GM10266 (cell line): ENCODE measurements around the gene FYN.

Experiments used
- DNase-seq: peaks from one replicate; pipeline ENCODE4 v3.0.0; 2012; ENCODE audit errors: extremely low spot score
- TF ChIP-seq, protein P1 (sequence below): IDR thresholded peaks from 2 replicates; pipeline ENCODE4 v1.5.1; 2012; ENCODE audit warnings: mild to moderate bottlenecking, low read depth; ENCODE audit not compliant: control insufficient read depth, insufficient read depth; ENCODE audit errors: missing control alignments

FYN gene

GRCh38 chr6:111824608-111825337 lies 48.5 kb downstream of the FYN start:
- TF ChIP-seq, protein P1, sequence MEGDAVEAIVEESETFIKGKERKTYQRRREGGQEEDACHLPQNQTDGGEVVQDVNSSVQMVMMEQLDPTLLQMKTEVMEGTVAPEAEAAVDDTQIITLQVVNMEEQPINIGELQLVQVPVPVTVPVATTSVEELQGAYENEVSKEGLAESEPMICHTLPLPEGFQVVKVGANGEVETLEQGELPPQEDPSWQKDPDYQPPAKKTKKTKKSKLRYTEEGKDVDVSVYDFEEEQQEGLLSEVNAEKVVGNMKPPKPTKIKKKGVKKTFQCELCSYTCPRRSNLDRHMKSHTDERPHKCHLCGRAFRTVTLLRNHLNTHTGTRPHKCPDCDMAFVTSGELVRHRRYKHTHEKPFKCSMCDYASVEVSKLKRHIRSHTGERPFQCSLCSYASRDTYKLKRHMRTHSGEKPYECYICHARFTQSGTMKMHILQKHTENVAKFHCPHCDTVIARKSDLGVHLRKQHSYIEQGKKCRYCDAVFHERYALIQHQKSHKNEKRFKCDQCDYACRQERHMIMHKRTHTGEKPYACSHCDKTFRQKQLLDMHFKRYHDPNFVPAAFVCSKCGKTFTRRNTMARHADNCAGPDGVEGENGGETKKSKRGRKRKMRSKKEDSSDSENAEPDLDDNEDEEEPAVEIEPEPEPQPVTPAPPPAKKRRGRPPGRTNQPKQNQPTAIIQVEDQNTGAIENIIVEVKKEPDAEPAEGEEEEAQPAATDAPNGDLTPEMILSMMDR, result no peak

GRCh38 chr6:111823831-111824607 lies 49.2 kb downstream of the FYN start:
- no peak for DNase-seq
- TF ChIP-seq, protein P1, result no peak

More at GRCh38 chr6:111824608-111825337, 48.5 kb downstream of the FYN start:
- no peak for DNase-seq

DNA sequence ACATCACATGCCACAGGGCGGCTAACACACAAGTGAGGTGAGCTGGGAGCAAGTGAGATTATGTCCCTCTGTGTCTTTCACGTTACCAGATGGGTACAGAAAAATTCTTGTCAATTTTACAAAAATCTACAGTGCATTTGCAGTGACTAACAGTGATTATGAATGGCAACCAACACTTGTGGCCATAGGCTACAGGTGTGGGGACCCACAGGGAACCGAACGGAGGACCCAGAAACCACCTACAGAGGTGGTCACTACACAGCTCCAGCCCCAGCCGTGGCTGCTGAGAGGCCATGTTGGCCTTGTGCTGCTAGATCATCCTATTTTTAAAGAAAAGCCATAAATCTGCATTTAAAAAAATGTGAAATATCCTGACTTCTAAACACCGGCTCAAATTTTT lies 50.2 kb downstream of the FYN start:
- DNase-seq, result no peak
- TF ChIP-seq, protein P1, result no peak

DNA sequence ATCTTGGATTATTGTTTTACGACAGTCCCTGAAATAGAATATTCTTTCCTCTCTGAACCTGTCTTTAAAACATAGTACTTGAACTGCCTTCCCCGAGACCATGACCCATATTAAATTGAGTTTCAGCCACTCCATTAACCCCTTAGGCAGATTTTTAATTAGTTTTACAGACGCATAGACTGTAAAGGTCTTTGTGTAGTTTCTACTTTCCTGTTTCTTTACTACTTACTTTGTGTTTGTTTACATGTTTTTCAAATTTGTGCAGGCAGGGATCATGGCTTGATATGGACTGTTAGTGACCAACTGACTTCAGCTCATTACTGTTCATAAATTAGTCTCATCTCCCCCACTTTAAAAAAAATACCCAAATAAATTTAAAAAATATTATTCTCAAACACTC lies 53.8 kb downstream of the FYN start:
- TF ChIP-seq, protein P1, result no peak
- no peak for DNase-seq

DNA sequence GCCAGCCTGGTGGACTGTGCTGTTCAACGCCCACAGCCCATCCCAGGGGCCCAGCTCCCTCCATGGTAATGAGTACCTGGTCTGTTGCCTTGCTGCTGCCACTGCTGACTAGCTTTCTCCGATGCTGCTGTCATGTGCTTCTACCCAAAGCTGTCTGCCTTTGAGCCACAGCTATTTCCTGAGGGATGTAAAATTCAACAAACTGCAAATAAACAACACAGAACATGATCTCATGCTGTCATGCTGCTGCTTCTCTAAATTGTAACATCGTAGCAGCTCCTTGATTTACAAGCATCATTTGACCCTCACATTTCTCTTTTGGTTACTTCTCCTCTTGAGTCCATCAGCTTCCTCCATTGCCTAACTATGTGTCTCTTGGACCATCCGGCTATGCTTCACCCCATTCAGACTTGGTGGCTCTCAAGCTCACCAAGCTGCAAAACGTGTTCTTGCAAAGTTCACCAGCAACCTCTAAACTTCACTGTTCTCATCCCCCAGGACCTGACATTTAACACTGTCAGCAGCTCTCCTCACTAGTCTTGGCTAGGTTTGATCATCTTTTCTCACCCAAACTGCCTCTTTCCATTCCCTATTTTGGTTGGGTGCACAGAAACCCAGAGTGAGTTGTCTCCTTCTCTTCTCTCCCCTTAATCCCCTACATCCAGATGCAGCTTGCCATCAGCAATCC lies 54.6 kb downstream of the FYN start:
- no peak for DNase-seq
- TF ChIP-seq, protein P1, result no peak

DNA sequence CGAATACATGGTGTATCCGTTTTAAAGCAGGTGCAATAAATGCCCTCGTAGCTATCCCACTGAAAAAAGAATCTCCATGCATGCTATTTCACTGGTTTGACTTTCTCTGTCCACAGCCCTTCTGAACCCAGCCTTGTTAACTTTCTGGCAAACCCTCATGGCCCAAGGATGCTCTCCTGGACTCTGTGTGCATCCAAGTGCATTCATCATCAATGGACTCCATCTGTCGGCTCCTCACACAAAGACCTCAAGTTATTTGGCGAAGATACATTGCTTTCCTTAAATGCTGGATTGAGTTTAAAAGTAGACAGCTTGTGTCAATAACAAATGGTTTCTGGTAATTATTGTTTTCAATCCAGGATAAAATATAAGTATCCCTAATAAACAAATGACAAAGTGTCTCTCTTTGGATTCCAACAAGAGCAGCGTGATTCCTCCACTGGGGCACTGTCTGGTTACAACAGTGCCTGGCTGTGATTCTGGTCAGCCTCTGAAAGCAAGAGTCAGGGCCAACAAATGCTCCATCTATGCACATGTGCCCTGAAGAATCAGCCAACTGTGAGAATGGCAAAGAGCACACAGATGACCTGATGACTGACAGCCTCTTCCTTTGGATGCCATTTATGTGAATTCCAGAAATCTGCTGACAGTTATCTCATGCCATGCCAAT lies 55.7 kb downstream of the FYN start:
- no peak for DNase-seq
- TF ChIP-seq, protein P1, result no peak
